Osteocyte (in vitro differentiated cells): ENCODE measurements around the gene EFHD2. TPM values are rescaled to one million over a fixed set of nuclear protein-coding genes. Genes with fewer than 3 reads are reported as not detected.

Source experiments
- DNase-seq: peaks from one replicate; pipeline ENCODE4 v3.0.0; 2021; ENCODE audit warnings: mixed read lengths; ENCODE audit not compliant: unreplicated experiment; ENCODE audit errors: extremely low spot score
- H3K27ac Mint-ChIP-seq: one replicate; pipeline ENCODE4 v1.8.0; 2021; ENCODE audit warnings: mild to moderate bottlenecking, mixed read lengths; ENCODE audit not compliant: unreplicated experiment
- H3K27me3 Mint-ChIP-seq: one replicate; pipeline ENCODE4 v1.8.0; 2021; ENCODE audit warnings: mixed read lengths; ENCODE audit not compliant: unreplicated experiment
- H3K36me3 Mint-ChIP-seq: one replicate; pipeline ENCODE4 v1.8.0; 2021; ENCODE audit warnings: mixed read lengths; ENCODE audit not compliant: unreplicated experiment
- H3K4me1 Mint-ChIP-seq: one replicate; pipeline ENCODE4 v1.8.0; 2021; ENCODE audit warnings: mixed read lengths; ENCODE audit not compliant: unreplicated experiment
- H3K4me3 Mint-ChIP-seq: one replicate; pipeline ENCODE4 v1.8.0; 2021; ENCODE audit warnings: mild to moderate bottlenecking, moderate library complexity, mixed read lengths; ENCODE audit not compliant: unreplicated experiment
- H3K9me3 Mint-ChIP-seq: one replicate; pipeline ENCODE4 v1.8.0; 2021; ENCODE audit warnings: mixed read lengths; ENCODE audit not compliant: unreplicated experiment
- total RNA-seq: library from RNA; stranded (reverse); gene quantifications from 2 replicates; pipeline ENCODE4 v1.2.1, GENCODE V29; 2021
- TF ChIP-seq, protein P1 (sequence below): fragments of 200-600 bp; sonication (generic); IDR thresholded peaks from 2 replicates; pipeline ENCODE4 v1.5.0; 2021; ENCODE audit warnings: antibody characterized with exemption, mild to moderate bottlenecking, moderate library complexity

Gene EFHD2
- total RNA-seq, 1 donor from 2014 or later, result 20.3 TPM

DNA sequence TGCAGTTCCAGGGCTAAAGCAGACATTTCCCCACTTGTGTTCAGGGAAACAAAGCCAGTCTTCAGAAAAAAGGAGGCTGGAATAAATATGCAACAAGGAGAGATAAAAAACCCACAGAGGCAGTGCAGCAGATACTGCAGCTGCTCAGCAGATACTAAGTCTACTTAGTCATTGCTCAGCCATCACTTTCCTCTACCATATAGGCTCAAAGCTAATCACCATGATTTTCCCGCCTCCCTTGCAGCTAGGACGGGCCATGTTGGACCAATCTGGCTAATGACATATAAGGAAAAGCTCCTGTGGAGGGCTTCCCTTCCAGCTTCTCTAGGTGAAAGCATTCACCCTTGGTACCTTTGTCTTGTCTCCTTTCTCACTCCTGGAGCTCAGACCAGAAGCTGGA, 10.0 kb upstream of the EFHD2 start:
- TF ChIP-seq, protein P1, sequence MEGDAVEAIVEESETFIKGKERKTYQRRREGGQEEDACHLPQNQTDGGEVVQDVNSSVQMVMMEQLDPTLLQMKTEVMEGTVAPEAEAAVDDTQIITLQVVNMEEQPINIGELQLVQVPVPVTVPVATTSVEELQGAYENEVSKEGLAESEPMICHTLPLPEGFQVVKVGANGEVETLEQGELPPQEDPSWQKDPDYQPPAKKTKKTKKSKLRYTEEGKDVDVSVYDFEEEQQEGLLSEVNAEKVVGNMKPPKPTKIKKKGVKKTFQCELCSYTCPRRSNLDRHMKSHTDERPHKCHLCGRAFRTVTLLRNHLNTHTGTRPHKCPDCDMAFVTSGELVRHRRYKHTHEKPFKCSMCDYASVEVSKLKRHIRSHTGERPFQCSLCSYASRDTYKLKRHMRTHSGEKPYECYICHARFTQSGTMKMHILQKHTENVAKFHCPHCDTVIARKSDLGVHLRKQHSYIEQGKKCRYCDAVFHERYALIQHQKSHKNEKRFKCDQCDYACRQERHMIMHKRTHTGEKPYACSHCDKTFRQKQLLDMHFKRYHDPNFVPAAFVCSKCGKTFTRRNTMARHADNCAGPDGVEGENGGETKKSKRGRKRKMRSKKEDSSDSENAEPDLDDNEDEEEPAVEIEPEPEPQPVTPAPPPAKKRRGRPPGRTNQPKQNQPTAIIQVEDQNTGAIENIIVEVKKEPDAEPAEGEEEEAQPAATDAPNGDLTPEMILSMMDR, result no peak
- Mint-ChIP-seq H3K27me3 (no peaks in the 10 kb centered on the region), H3K4me1 (no peaks in the 10 kb centered on the region), H3K9me3 (peaks cover 5% of the 10 kb centered on the region), H3K36me3 (peaks cover 2% of the 10 kb centered on the region), H3K4me3 (no peak overlapping the region), H3K27ac (no peak overlapping the region)
- DNase-seq, result no peak

DNA sequence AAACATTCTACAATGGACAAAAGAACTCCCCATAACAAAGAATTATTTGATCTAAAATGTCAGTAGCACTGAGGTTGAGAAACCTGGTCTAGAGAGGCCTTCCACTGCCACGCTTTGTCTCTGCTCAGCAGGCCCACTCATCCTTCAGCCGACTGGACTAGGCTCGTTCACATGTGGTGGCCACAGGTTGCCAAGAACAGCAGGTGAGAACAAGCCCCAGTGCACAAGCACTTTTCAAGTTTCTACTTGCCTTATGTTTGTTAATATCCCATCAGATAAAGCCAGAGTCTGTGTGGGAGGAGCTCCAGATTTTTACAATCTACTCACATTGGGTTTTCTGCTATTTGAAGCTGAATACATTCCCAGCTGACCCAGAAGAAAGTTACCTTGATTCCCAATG, 9.1 kb upstream of the EFHD2 start:
- H3K27ac Mint-ChIP-seq, result no peak overlapping the region
- no peak overlapping the region for H3K4me3 Mint-ChIP-seq
- H3K9me3 Mint-ChIP-seq, result peaks cover 5% of the 10 kb centered on the region
- H3K27me3 Mint-ChIP-seq, result no peaks in the 10 kb centered on the region
- no peak for DNase-seq
- TF ChIP-seq, protein P1, result no peak
- no peaks in the 10 kb centered on the region for H3K4me1 Mint-ChIP-seq
- H3K36me3 Mint-ChIP-seq, result peaks cover 2% of the 10 kb centered on the region

DNA sequence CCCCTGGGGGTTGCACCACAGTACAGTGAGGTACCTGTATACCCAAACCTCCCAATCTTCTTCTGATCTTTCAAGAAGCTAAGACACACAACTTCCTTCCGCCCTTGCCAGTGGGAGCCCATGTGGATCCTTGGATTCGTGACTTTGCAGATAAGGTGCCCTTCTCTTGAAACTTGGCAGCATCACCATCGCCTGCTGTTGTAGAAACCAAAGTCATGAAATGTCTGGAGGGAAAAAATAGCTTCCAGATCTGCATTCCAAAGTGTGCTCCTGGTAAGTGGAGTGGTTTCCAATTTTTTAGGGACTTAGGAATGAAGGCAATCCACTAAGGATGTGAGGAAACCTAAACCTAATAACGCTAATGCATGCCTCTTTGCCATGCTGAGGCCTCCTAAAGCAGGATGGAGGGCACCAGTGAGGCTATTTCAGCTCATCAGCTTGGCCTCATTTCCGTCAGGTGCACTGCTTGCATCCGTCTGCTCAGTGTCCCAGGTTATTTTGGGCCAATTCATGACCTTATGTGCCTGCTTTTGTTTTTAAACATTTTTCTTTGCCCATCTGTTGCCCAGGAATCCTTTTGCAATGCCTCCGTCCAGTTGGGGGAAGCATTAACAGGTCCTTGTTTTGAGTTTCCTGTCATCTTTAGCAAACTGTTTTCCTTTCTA, 8.2 kb upstream of the EFHD2 start:
- Mint-ChIP-seq H3K27me3 (no peaks in the 10 kb centered on the region), H3K27ac (no peak overlapping the region), H3K4me1 (no peaks in the 10 kb centered on the region), H3K4me3 (no peak overlapping the region), H3K36me3 (peaks cover 2% of the 10 kb centered on the region), H3K9me3 (peaks cover 5% of the 10 kb centered on the region)
- no peak for DNase-seq
- TF ChIP-seq, protein P1, result no peak

DNA sequence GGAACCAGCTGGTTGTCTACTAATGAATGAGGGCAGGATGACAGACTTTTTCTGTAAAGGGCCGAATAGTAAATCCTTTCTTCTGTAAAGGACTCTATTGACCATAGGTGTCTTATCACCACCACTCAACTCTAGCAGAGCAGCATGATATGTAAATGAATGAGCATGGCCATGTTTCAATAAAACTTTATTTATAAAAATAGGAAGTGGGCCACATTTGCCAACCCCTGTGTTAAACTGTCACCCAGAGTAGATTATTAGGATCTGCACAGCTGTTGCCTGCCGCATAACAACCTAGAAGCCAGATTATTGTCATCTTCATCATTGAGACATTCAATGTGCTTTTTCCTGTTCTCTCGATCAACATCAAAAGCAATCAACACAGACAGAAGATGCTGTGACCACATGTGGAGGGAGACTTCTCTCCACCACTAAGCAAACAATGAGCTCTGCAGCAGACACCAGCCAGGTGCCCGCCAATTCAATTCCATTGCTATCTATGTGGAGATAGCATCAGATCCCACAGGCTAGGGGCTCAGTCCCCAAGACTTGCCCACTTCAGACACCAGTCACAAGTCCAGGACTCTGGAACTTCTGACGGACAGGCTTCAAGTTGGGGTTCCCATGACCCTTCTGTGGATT, 6.8 kb upstream of the EFHD2 start:
- Mint-ChIP-seq H3K27me3 (no peaks in the 10 kb centered on the region), H3K9me3 (peaks cover 5% of the 10 kb centered on the region), H3K4me3 (no peak overlapping the region), H3K36me3 (peaks cover 2% of the 10 kb centered on the region), H3K4me1 (peaks cover 10% of the 10 kb centered on the region), H3K27ac (no peak overlapping the region)
- TF ChIP-seq, protein P1, result no peak
- no peak for DNase-seq

DNA sequence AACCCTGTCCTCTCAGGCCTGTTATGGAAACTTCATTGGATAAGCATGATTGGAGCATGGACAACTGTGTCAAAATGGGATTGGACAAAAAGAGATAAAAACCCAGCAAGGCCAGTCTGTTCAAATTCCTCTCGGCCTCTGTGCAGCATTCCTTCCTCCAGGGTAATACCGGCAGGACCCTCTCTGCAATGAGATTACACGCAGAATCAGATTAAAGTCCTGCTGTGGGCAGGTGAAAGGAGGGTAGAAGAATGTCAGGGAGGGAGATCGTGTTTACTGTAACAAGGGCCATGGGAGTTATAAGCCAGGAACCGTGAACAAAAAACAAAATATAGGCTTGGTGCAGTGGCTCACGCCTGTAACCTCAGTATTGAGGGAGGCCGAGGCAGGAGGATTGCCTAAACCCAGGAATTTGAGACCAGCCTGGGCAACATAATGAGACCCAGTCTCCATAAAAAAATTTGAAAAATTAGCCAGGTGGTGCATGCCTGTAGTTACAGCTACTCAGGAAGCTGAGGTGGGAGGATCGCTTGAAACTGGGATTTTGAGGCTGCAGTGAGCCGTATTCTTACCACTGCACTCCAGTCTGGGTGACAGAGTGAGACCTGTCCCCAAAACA, 5.6 kb upstream of the EFHD2 start:
- H3K36me3 Mint-ChIP-seq, result peaks cover 2% of the 10 kb centered on the region
- peaks cover 15% of the 10 kb centered on the region for H3K4me1 Mint-ChIP-seq
- DNase-seq, result no peak
- no peak overlapping the region for H3K27ac Mint-ChIP-seq
- no peak overlapping the region for H3K4me3 Mint-ChIP-seq
- TF ChIP-seq, protein P1, result no peak
- H3K27me3 Mint-ChIP-seq, result no peaks in the 10 kb centered on the region
- H3K9me3 Mint-ChIP-seq, result peaks cover 5% of the 10 kb centered on the region
